Esophagus squamous epithelium (tissue), 5 donors: ENCODE results near the gene KRT6B. TPM values are rescaled to one million over a fixed set of nuclear protein-coding genes. Genes with fewer than 3 reads are reported as not detected.
"Not testable (repeated sequence)": the region's sequence is repeated elsewhere in the genome, so short reads cannot be mapped to it uniquely, and the experiment has no call there.

Experiments used
- DNase-seq: peaks from one replicate; lab custom pipeline; 2025; lab: John Stamatoyannopoulos, UW
- H3K27ac ChIP-seq, 4 donors: fragments of 200-600 bp; sonication (generic); one replicate each; pipeline ENCODE4 v1.5.1; 2016 to 2019; ENCODE audit warnings: mild to moderate bottlenecking in 1 of 4
- H3K27me3 ChIP-seq, 4 donors: fragments of 200-600 bp; sonication (generic); 1 replicate in 3 of 4; 2 replicates in 1 of 4; pipeline versions ENCODE4 v1.5.1 to v1.6.0; 2017 to 2021; ENCODE audit warnings: antibody characterized with exemption in 1 of 4
- H3K36me3 ChIP-seq, 3 donors: fragments of 200-600 bp; sonication (generic); one replicate each; pipeline ENCODE4 v1.5.1; 2016 to 2019
- H3K4me1 ChIP-seq, 3 donors: fragments of 200-600 bp; sonication (generic); one replicate each; pipeline ENCODE4 v1.5.1; 2017 to 2019
- H3K4me3 ChIP-seq, 4 donors: fragments of 200-600 bp; sonication (generic); 1 replicate in 3 of 4; 2 replicates in 1 of 4; pipeline ENCODE4 v1.5.1; 2016 to 2019; ENCODE audit warnings: mild to moderate bottlenecking in 2 of 4, moderate library complexity in 1 of 4
- H3K9me3 ChIP-seq, 3 donors: fragments of 200-600 bp; sonication (generic); one replicate each; pipeline ENCODE4 v1.5.1; 2016 to 2019
- CTCF ChIP-seq, 6 experiments: fragments of 450-650 bp in 4 of 6; fragments of 200-600 bp in 2 of 6; sonication (generic) in 2 of 6; IDR thresholded peaks; one replicate each; pipeline ENCODE4 v1.5.1; 2016 to 2019; ENCODE audit warnings: antibody characterized with exemption in 6 of 6, mild to moderate bottlenecking in 4 of 6, moderate library complexity in 4 of 6
- POLR2A ChIP-seq, 4 donors: fragments of 450-650 bp; IDR thresholded peaks; one replicate each; pipeline ENCODE4 v1.6.1; 2017; ENCODE audit warnings: antibody characterized with exemption in 4 of 4, mild to moderate bottlenecking in 4 of 4, moderate library complexity in 3 of 4
- WGBS, 2 donors: methylation state at CpG; one replicate each; pipeline ENCODE4 v1.1.5; 2018; 5-methylcytosine and 5-hydroxymethylcytosine counted together
- intact Hi-C: fragments of 100-400 bp; cut with DNase I; formaldehyde crosslinking; loops from one replicate; pipeline ENCODE4 v1.15.0; 2022
- total RNA-seq, 4 donors: library from RNA; depleted of rRNA; stranded (reverse); fragments of >200 nt; gene quantifications; one replicate each; pipeline ENCODE4 v1.1.0, GENCODE V29; 2016
- donor health status: DM: yes; HTN: yes; CAD: no.

Gene KRT6B
- total RNA-seq, 4 donors from 2014 or later, result 308 to 3,585 (median 1,609) TPM

- H3K4me3 ChIP-seq, result no peak overlapping the region
- H3K36me3 ChIP-seq, result no peaks in the 10 kb centered on the region
- H3K9me3 ChIP-seq, result no peaks in the 10 kb centered on the region
- no peak for DNase-seq
- no peak for TF ChIP-seq POLR2A (IDR thresholded peaks at IDR 0.05)
- TF ChIP-seq CTCF (IDR thresholded peaks at IDR 0.05), result no peak
- no peaks in the 10 kb centered on the region for H3K27me3 ChIP-seq
- intact Hi-C loops, result no loop called here
- H3K4me1 ChIP-seq, result peaks cover 0 to 23% (median 0%) of the 10 kb centered on the region in 3 donors
- H3K27ac ChIP-seq, result no peak overlapping the region
- 45 to 67% methylated on average over 1 of the region's 1 CpG for WGBS, 2 donors
Measured at GRCh38 chr12:52455821-52456220, 3.9 kb upstream of the KRT6B start.

GRCh38 chr12:52454411-52455201 is 2.7 kb upstream of the KRT6B start:
- DNase-seq, result no peak
- intact Hi-C loops, result no loop called here
- Histone ChIP-seq H3K4me3 (no peak overlapping the region), H3K9me3 (no peaks in the 10 kb centered on the region), H3K27ac (no peak overlapping the region), H3K36me3 (no peaks in the 10 kb centered on the region), H3K27me3 (no peaks in the 10 kb centered on the region), H3K4me1 (peaks cover 0 to 23% (median 0%) of the 10 kb centered on the region in 3 donors)
- WGBS, 2 donors, result 42 to 63% methylated on average over 3 of the region's 3 CpGs
- TF ChIP-seq POLR2A (IDR thresholded peaks at IDR 0.05) (no peak), CTCF (IDR thresholded peaks at IDR 0.05) (no peak)

- no peak for DNase-seq
- H3K9me3 ChIP-seq, result no peaks in the 10 kb centered on the region
- peaks cover 0 to 29% (median 3%) of the 10 kb centered on the region in 3 donors for H3K4me1 ChIP-seq
- intact Hi-C loops, result no loop called here
- H3K27me3 ChIP-seq, result peaks cover 0 to 7% (median 0%) of the 10 kb centered on the region in 4 donors
- 58 to 71% methylated on average over 3 of the region's 3 CpGs for WGBS, 2 donors
- H3K36me3 ChIP-seq, result peaks cover 0 to 13% (median 0%) of the 10 kb centered on the region in 3 donors
- H3K27ac ChIP-seq, result no peak overlapping the region
- no peak overlapping the region for H3K4me3 ChIP-seq
- TF ChIP-seq CTCF (IDR thresholded peaks at IDR 0.05), result no peak
Measured at GRCh38 chr12:52448228-52448627, 3.7 kb downstream of the KRT6B start.

- intact Hi-C loops, H3K9me3 ChIP-seq, H3K4me3 ChIP-seq, DNase-seq, H3K27ac ChIP-seq, H3K27me3 ChIP-seq: not testable (repeated sequence)
- 87 to 96% methylated on average over 3 of the region's 11 CpGs for WGBS, 2 donors
- peaks cover 0 to 13% (median 0%) of the 10 kb centered on the region in 3 donors for H3K36me3 ChIP-seq
- peaks cover 3 to 24% (median 4%) of the 10 kb centered on the region in 3 donors for H3K4me1 ChIP-seq
Measured at GRCh38 chr12:52447196-52447595, 4.8 kb downstream of the KRT6B start.

GRCh38 chr12:52446367-52447045 is 5.4 kb downstream of the KRT6B start:
- Histone ChIP-seq H3K27ac (no peak overlapping the region), H3K4me1 (peaks cover 3 to 24% (median 4%) of the 10 kb centered on the region in 3 donors), H3K9me3 (no peaks in the 10 kb centered on the region), H3K27me3 (peaks cover 0 to 7% (median 0%) of the 10 kb centered on the region in 4 donors), H3K36me3 (peaks cover 0 to 13% (median 0%) of the 10 kb centered on the region in 3 donors), H3K4me3 (no peak overlapping the region)
- WGBS, 2 donors, result 77 to 81% methylated on average over 6 of the region's 6 CpGs
- TF ChIP-seq CTCF (IDR thresholded peaks at IDR 0.05) (no peak), POLR2A (IDR thresholded peaks at IDR 0.05) (no peak)
- intact Hi-C loops, result no loop called here
- no peak for DNase-seq
